Mucosa of descending colon (tissue), 3 donors: Measurements from ENCODE around the gene IFRD2. TPM values are rescaled to one million over a fixed set of nuclear protein-coding genes. Genes with fewer than 3 reads are reported as not detected.

Experiments
- ATAC-seq: fragments of 200-7000 bp; cut with Tn5 transposase; one replicate; pipeline ENCODE4 v1.9.1; 2020; ENCODE audit warnings: mild to moderate bottlenecking, moderate library complexity
- DNase-seq, 3 donors: peaks; one replicate each; pipeline ENCODE4 v3.0.0-alpha.2; 2020
- H3K36me3 ChIP-seq: fragments of 200-600 bp; one replicate; pipeline ENCODE4 v1.8.0; 2021; ENCODE audit warnings: low read depth, mild to moderate bottlenecking
- H3K4me1 ChIP-seq: fragments of 200-600 bp; one replicate; pipeline ENCODE4 v1.8.0; 2021; ENCODE audit warnings: low read depth, mild to moderate bottlenecking
- H3K4me3 ChIP-seq: fragments of 200-600 bp; one replicate; pipeline ENCODE4 v1.8.0; 2021; ENCODE audit warnings: mild to moderate bottlenecking
- H3K9me3 ChIP-seq: fragments of 200-600 bp; one replicate; pipeline ENCODE4 v1.8.0; 2021; ENCODE audit warnings: mild to moderate bottlenecking
- intact Hi-C, 2 donors: fragments of 100-400 bp; cut with DNase I in 1 of 2; cut with micrococcal nuclease in 1 of 2; formaldehyde crosslinking; loops; one replicate each; pipeline versions ENCODE4 v1.11.0 to v1.11.1; 2022; cut with DNase I, micrococcal nuclease
- total RNA-seq, 3 donors: library from RNA; stranded (reverse); fragmentation: NEBNext Ultra II Directional in 2 of 3; extraction: Animal tissue kit (Norgen Biotek cat#: 25700) in 2 of 3; gene quantifications; one replicate each; pipeline versions ENCODE4 v1.2.1 to v1.2.4, GENCODE V29; 2021 to 2023
- TF ChIP-seq, protein P1 (sequence below): fragments of 200-600 bp; IDR thresholded peaks from one replicate; pipeline ENCODE4 v1.8.0; 2022; ENCODE audit warnings: antibody characterized with exemption, mild to moderate bottlenecking
- donor health status: DM: no; HTN: no; CAD: no; lungs with moderate emphysema.
- donor health status: DM: no; HTN: no; CAD: no.
- donor health status: DM: no; HTN: yes; CAD: no.

IFRD2 gene
- total RNA-seq, 3 donors from 2014 or later, result 54.8 to 59.8 (median 57.0) TPM

DNA sequence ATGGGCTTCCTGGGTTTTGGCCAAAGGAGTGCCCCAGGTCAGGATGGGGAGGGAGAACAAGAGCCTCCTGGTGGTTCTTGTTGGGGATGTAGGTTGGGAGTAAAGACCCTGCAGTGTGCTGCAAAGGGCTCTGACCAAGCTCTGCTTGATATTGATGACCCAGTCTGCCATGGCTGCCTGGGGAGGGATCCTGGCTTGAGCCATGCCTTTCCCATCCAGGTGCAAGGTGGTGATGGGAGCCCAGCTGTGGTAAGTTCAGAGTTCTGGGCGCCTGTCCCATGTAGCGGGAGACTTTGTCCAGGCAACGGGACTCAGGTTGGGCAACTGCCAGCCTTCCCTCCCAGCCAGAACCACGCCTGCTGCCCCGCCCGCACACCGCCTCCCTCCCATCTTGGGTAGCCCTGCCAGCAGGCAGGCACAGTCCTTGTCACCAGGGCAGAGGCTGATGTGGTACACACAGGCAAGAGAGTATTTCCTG is 53.6 kb downstream of the IFRD2 start:
- Histone ChIP-seq H3K4me3 (no peak overlapping the region), H3K9me3 (no peaks in the 10 kb centered on the region), H3K36me3 (no peaks in the 10 kb centered on the region), H3K4me1 (peaks cover 60% of the 10 kb centered on the region)
- intact Hi-C loops, result no loop called here
- TF ChIP-seq, protein P1, sequence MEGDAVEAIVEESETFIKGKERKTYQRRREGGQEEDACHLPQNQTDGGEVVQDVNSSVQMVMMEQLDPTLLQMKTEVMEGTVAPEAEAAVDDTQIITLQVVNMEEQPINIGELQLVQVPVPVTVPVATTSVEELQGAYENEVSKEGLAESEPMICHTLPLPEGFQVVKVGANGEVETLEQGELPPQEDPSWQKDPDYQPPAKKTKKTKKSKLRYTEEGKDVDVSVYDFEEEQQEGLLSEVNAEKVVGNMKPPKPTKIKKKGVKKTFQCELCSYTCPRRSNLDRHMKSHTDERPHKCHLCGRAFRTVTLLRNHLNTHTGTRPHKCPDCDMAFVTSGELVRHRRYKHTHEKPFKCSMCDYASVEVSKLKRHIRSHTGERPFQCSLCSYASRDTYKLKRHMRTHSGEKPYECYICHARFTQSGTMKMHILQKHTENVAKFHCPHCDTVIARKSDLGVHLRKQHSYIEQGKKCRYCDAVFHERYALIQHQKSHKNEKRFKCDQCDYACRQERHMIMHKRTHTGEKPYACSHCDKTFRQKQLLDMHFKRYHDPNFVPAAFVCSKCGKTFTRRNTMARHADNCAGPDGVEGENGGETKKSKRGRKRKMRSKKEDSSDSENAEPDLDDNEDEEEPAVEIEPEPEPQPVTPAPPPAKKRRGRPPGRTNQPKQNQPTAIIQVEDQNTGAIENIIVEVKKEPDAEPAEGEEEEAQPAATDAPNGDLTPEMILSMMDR, result no peak
- ATAC-seq, result peak; percentile 62
- DNase-seq, result peak; percentile 93 to 95 (median 94)

DNA sequence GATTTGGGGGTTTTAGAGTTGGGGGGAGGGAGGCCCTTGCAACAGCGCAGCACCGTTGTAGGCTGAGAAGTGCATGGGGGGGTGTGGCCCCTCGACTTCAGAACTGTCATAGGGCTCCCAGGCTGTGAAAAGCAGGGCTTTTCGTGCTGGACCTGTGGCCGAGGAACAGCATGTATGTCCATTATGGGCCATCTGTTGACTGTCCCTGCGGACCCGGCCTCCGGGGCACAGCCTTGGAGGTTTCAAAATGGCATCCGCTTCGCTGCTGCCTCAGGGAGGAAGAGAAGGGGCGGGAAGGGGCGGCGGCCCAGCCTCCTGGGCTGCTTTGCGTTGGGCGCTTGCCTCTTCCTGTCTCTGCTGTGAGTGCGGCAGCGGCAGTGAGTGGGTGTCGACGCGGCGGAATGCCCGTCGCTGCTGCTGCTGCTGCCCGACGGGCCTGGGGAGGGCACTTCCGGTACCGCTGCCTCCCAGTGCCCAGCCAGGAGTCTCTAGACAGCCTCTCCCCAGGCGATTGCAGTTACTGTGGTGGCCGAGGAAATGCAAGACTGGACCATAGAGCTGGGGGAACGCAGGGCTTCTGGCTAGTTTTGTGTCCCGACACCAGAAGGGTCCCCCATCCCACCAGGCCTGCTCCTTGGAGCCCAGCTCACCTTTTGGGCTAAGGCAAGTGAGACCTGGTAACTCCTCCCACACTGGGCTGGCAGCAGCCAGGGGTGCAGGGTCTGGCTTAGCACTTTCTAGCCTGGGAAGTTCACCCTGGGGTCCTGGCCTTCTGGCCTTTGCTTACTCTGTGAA is 54.3 kb downstream of the IFRD2 start:
- peak; percentile 77 to 93 (median 81) for DNase-seq
- ATAC-seq, result peak; percentile 39
- Histone ChIP-seq H3K4me1 (peaks cover 54% of the 10 kb centered on the region), H3K36me3 (no peaks in the 10 kb centered on the region), H3K9me3 (no peaks in the 10 kb centered on the region), H3K4me3 (peak overlapping the region; percentile 66)
- intact Hi-C loops, result no loop called here
- TF ChIP-seq, protein P1, result no peak

Other genes starting within 250 kb of the IFRD2 start
- 100 to 1,000 TPM; 128 to 183 (median 158) TPM for gene RBM5, start 203.5 kb downstream of the IFRD2 start, total RNA-seq
- gene SEMA3F, start 137.1 kb downstream of the IFRD2 start, total RNA-seq, result 10 to 100 TPM; 10.7 to 15.3 (median 14.6) TPM
- not detected for gene GNAT1, start 100.8 kb downstream of the IFRD2 start, total RNA-seq
- under 1 TPM in 2 of 3 donors, not detected in 1; 0.29 to 0.32 TPM for gene SLC38A3, start 87.2 kb downstream of the IFRD2 start, total RNA-seq
- 100 to 1,000 TPM in 1 of 3 donors, 10 to 100 TPM in 2; 47.0 to 190 (median 96.4) TPM for gene GNAI2, start 56.2 kb downstream of the IFRD2 start, total RNA-seq
- gene SEMA3B, start 23.3 kb downstream of the IFRD2 start, total RNA-seq, result 100 to 1,000 TPM in 1 of 3 donors, 10 to 100 TPM in 2; 42.0 to 129 (median 59.2) TPM
- under 1 TPM in 1 of 3 donors, not detected in 2; 0.32 TPM for gene LSMEM2, start 13.3 kb downstream of the IFRD2 start, total RNA-seq
- 1 to 10 TPM; 1.4 to 2.9 (median 1.4) TPM for gene HYAL3, start 7.0 kb upstream of the IFRD2 start, total RNA-seq
- gene NAA80, start 7.0 kb upstream of the IFRD2 start, total RNA-seq, result 10 to 100 TPM in 1 of 3 donors, 1 to 10 TPM in 2; 7.0 to 10.1 (median 8.4) TPM
- gene HYAL1, start 11.1 kb upstream of the IFRD2 start, total RNA-seq, result 10 to 100 TPM in 1 of 3 donors, 1 to 10 TPM in 2; 5.3 to 10.0 (median 7.0) TPM
- gene HYAL2, start 30.3 kb upstream of the IFRD2 start, total RNA-seq, result 10 to 100 TPM; 18.6 to 32.5 (median 29.1) TPM
- gene TUSC2, start 35.8 kb upstream of the IFRD2 start, total RNA-seq, result 10 to 100 TPM; 23.8 to 35.7 (median 25.8) TPM
- gene RASSF1, start 48.4 kb upstream of the IFRD2 start, total RNA-seq, result 10 to 100 TPM; 10.9 to 25.7 (median 18.9) TPM
- under 1 TPM; 0.20 to 0.60 (median 0.31) TPM for gene ZMYND10, start 53.3 kb upstream of the IFRD2 start, total RNA-seq
- gene NPRL2, start 58.3 kb upstream of the IFRD2 start, total RNA-seq, result 10 to 100 TPM; 20.2 to 32.9 (median 25.0) TPM
- gene CYB561D2, start 58.4 kb upstream of the IFRD2 start, total RNA-seq, result 10 to 100 TPM; 20.5 to 37.6 (median 36.7) TPM
- gene TMEM115, start 67.1 kb upstream of the IFRD2 start, total RNA-seq, result 10 to 100 TPM; 41.4 to 51.6 (median 41.4) TPM
- 1 to 10 TPM; 1.5 to 4.9 (median 3.8) TPM for gene CACNA2D2, start 211.2 kb upstream of the IFRD2 start, total RNA-seq